K562 (cell line): ENCODE results near the gene C1QTNF12. TPM values are rescaled to one million over a fixed set of nuclear protein-coding genes. Genes with fewer than 3 reads are reported as not detected.
A peak's percentile ranks its signal among the peaks of the same experiment; 100 is the strongest.

Experiments
- ATF2 ChIP-seq: sonication (generic); formaldehyde crosslinking; IDR thresholded peaks from 2 replicates; pipeline ENCODE4 v1.8.1; 2022; ENCODE audit warnings: missing genetic modification reagents
- CBFA2T2 ChIP-seq: fragments of 450-650 bp; conservative IDR thresholded peaks from 2 replicates; pipeline ENCODE4 v1.6.1; 2017; ENCODE audit warnings: mild to moderate bottlenecking
- CREBBP ChIP-seq: IDR thresholded peaks from one replicate; pipeline ENCODE4 v1.6.1; 2012; ENCODE audit warnings: low read depth, mild to moderate bottlenecking, control low read depth, inconsistent platforms, low read length
- FOSL1 ChIP-seq: fragments of 200-800 bp; sonication (Bioruptor generic); conservative IDR thresholded peaks from 2 replicates; pipeline ENCODE4 v1.6.1; 2016; ENCODE audit warnings: missing genetic modification characterization, missing compliant biosample characterization
- FOXA1 ChIP-seq: fragments of 450-650 bp; IDR thresholded peaks from 2 replicates; pipeline ENCODE4 v1.6.1; 2016; ENCODE audit warnings: mild to moderate bottlenecking, borderline replicate concordance
- HDAC2 ChIP-seq: fragments of 450-650 bp; IDR thresholded peaks from 2 replicates; pipeline ENCODE4 v1.6.1; 2016; ENCODE audit warnings: mild to moderate bottlenecking
- NFIC ChIP-seq: fragments of 450-650 bp; IDR thresholded peaks from 2 replicates; pipeline ENCODE4 v1.6.1; 2017; ENCODE audit warnings: mild to moderate bottlenecking, inconsistent platforms
- POLR2A ChIP-seq: fragments of 450-650 bp; conservative IDR thresholded peaks from 2 replicates; pipeline ENCODE4 v1.6.1; 2016
- RBM14 ChIP-seq: fragments of 200-400 bp; formaldehyde crosslinking; IDR thresholded peaks from 2 replicates; pipeline ENCODE4 v1.6.1; 2018; ENCODE audit warnings: low read depth, mild to moderate bottlenecking, low read length, moderate library complexity, borderline replicate concordance; ENCODE audit not compliant: insufficient read depth
- RBM25 ChIP-seq: fragments of 200-400 bp; formaldehyde crosslinking; IDR thresholded peaks from 2 replicates; pipeline ENCODE4 v1.6.1; 2018; ENCODE audit warnings: low read length, low read depth, moderate library complexity; ENCODE audit not compliant: severe bottlenecking
- RERE ChIP-seq: sonication (generic); formaldehyde crosslinking; IDR thresholded peaks from 2 replicates; pipeline ENCODE4 v1.8.0; 2023; ENCODE audit warnings: missing genetic modification reagents, mild to moderate bottlenecking, borderline replicate concordance
- SIX5 ChIP-seq, 2 experiments: IDR thresholded peaks; 2 replicates each; pipeline ENCODE4 v1.6.1; 2011; ENCODE audit warnings: low read length in 2 of 2, borderline replicate concordance in 1 of 2, low read depth in 1 of 2, mild to moderate bottlenecking in 1 of 2, moderate library complexity in 1 of 2; ENCODE audit not compliant: insufficient read depth in 1 of 2
- SMAD3 ChIP-seq: fragments of 450-650 bp; formaldehyde crosslinking; conservative IDR thresholded peaks from 2 replicates; pipeline ENCODE4 v1.4.0; 2020; ENCODE audit warnings: mild to moderate bottlenecking
- ZFPM2 ChIP-seq: fragments of 250-450 bp; sonication (Bioruptor Pico); IDR thresholded peaks from 2 replicates; pipeline ENCODE4 v1.5.1; 2022; ENCODE audit warnings: mild to moderate bottlenecking
- ZNF174 ChIP-seq: fragments of 250-450 bp; sonication (Bioruptor Pico); IDR thresholded peaks from 2 replicates; pipeline ENCODE4 v1.4.0; 2020; ENCODE audit warnings: mild to moderate bottlenecking
- ZNF239 ChIP-seq: fragments of 250-450 bp; sonication (Bioruptor Pico); IDR thresholded peaks from 2 replicates; pipeline ENCODE4 v1.4.0; 2020; ENCODE audit warnings: mild to moderate bottlenecking
- ZNF347 ChIP-seq: fragments of 450-650 bp; formaldehyde crosslinking; IDR thresholded peaks from 2 replicates; pipeline ENCODE4 v1.4.0; 2020; ENCODE audit warnings: low read depth, mild to moderate bottlenecking, moderate library complexity
- ZNF449 ChIP-seq: fragments of 250-450 bp; sonication (Bioruptor Pico); IDR thresholded peaks from 2 replicates; pipeline ENCODE4 v1.8.0; 2022; ENCODE audit warnings: moderate library complexity, mild to moderate bottlenecking, inconsistent platforms
- polyA plus RNA-seq, 8 experiments: library from polyadenylated mRNA; depleted of rRNA in 4 of 8; stranded (reverse) in 5 of 8; unstranded in 3 of 8; fragments of >200 nt; fragmentation: Nextera tagmentation in 2 of 8; fragmentation: Illumina TruSeq in 1 of 8; extraction: Ambion mirVana in 2 of 8; extraction: Trizol in 1 of 8; gene quantifications; 2 replicates each; pipeline versions ENCODE4 v1.2.1 to v1.2.3, GENCODE V29; 2011 to 2014; ENCODE audit warnings: inconsistent platforms in 1 of 8, missing spikeins in 1 of 8
- total RNA-seq, 7 experiments: library from RNA; depleted of rRNA in 6 of 7; stranded (reverse); fragments of >200 nt in 6 of 7; fragmentation: Illumina TruSeq in 2 of 7; extraction: Trizol in 2 of 7; gene quantifications; 2 replicates each; pipeline versions ENCODE4 v1.2.1 to v1.2.3, GENCODE V29; 2011 to 2021; ENCODE audit warnings: low replicate concordance in 1 of 7
- TF ChIP-seq, protein P1 (sequence below): sonication (generic); formaldehyde crosslinking; IDR thresholded peaks from 2 replicates; pipeline ENCODE4 v1.8.0; 2022; ENCODE audit warnings: mild to moderate bottlenecking, low read depth, missing genetic modification reagents

Gene C1QTNF12
- total and polyA plus RNA-seq, 9 of the 15 experiments (the other 6 are each of a cell fraction or from before 2014, with no cell fraction given): 0.11 to 4.3 (median 0.93) TPM; not detected in 3

DNA sequence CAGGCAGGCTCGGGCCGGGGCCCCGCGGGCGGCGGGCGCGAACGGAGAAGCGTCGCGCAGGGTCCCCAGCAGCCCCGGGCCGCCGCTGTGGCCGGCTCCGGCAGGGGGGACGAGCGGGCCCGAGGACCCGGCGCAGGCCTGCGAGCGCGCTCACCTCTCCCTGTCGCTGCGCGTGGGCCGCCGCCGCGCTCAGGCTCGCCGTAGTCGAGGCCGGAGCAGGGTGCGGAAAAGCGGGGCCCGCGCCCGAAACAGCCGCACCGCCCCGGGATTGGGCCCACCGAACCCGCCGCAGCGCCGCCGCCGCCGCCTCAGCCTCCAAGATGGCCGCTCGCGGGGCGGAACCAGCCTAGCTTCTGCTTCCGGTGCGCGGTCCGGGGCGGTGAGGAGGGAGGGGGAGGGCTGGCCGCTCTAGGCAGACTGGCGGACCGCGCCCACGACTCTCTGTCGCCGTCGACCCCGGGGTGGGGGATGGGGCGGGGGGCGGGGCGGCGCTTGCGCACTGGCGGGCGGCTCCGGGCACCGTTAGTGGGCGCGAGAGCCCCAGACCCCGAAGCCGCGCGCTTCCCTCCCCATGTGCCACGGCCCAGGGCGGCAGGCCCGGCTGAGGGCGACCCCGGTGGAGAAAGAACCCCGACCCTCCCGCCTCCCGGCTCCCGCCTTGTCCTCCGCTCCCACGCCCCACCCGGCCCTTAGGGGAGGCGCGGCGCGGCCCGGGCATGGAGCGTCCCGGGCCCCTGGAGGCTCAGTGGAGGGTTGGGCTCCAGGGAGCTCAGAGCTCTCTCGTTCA lies 27.2 kb upstream of the C1QTNF12 start, which contains the start of gene UBE2J2 (continued):
- TF ChIP-seq, protein P1, sequence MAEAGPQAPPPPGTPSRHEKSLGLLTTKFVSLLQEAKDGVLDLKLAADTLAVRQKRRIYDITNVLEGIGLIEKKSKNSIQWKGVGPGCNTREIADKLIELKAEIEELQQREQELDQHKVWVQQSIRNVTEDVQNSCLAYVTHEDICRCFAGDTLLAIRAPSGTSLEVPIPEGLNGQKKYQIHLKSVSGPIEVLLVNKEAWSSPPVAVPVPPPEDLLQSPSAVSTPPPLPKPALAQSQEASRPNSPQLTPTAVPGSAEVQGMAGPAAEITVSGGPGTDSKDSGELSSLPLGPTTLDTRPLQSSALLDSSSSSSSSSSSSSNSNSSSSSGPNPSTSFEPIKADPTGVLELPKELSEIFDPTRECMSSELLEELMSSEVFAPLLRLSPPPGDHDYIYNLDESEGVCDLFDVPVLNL: 0 out of 2 replicates have a peak, but pooled peaks have one; percentile 60
- TF ChIP-seq POLR2A: peak; percentile 79
- TF ChIP-seq ZNF174 (CRISPR knock-in tag): no peak
- peak in 1 of 2 experiments; percentile 50; a peak in 1 of 4 replicates for TF ChIP-seq SIX5 (IDR thresholded peaks at IDR 0.05; ENCODE audit: borderline replicate concordance in 1 of 2, insufficient read depth in 1 of 2, low read depth in 1 of 2, low read length in 2 of 2)
- 0 out of 2 replicates have a peak, but pooled peaks have one; percentile 16 for TF ChIP-seq ZNF239 (CRISPR knock-in tag)
- peak; percentile 39; the same call in 1 of the 2 replicates for TF ChIP-seq FOSL1 (tag)
- no peak for TF ChIP-seq ZNF449 (CRISPR knock-in tag)
- TF ChIP-seq CBFA2T2: no peak
- TF ChIP-seq RBM25: no peak
- TF ChIP-seq CREBBP: no peak
- TF ChIP-seq ZNF347 (CRISPR knock-in tag): no peak
- no peak for TF ChIP-seq SMAD3 (CRISPR knock-in tag)
- TF ChIP-seq NFIC: no peak
- no peak for TF ChIP-seq RBM14
- TF ChIP-seq ZFPM2 (CRISPR knock-in tag): no peak
- TF ChIP-seq HDAC2: 0 out of 2 replicates have a peak, but pooled peaks have one; percentile 51
- TF ChIP-seq FOXA1: no peak
- TF ChIP-seq ATF2 (CRISPR knock-in tag): no peak
- no peak for TF ChIP-seq RERE (CRISPR knock-in tag)
